OCI-LY7 (cell line): ENCODE data around the gene BHLHE41.

Experiments used
- CTCF ChIP-seq: fragments of 200-600 bp; sonication (generic); conservative IDR thresholded peaks from 2 replicates; pipeline ENCODE4 v1.5.1; 2014; ENCODE audit warnings: mild to moderate bottlenecking, antibody characterized with exemption, low read length, moderate library complexity, mixed read lengths
- EZH2phosphoT487 ChIP-seq: fragments of 200-600 bp; sonication (generic); IDR thresholded peaks from 2 replicates; pipeline ENCODE4 v1.6.1; 2018; ENCODE audit warnings: low read depth, borderline replicate concordance, mild to moderate bottlenecking, mixed run types, antibody characterized with exemption, low read length, moderate library complexity, mixed read lengths

DNA sequence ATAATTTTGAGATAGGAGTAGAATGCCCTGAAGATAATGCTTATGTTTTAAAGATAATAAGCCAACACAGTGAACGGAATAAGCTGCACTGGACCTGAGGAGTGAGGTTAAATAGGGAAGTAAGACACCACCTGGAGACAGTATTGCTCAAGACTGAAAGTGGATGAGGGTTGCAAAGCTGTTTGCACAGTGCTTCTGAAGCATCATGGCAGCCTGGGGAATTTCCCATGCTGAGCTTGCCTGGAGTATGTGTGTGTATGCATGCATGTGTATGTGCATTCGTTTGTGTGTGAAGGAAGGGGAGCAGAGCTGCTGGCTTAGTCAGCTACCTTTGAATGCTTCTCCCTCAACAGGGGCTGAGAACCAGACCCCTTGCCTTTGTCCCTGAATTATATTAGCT, 35.8 kb downstream of the BHLHE41 start:
- TF ChIP-seq CTCF, result no peak
- TF ChIP-seq EZH2phosphoT487, result no peak
